ENCODE measurements around the gene KCNJ6.

The KCNJ6 gene

GRCh38 chr21:37710546-37711285 is 205.5 kb downstream of the KCNJ6 start:
- no peaks in the 10 kb centered on the region for H3K36me3 ChIP-seq (ENCODE audit: insufficient read depth, low read depth, low read length)
- no peaks in the 10 kb centered on the region for H3K27me3 ChIP-seq (ENCODE audit: insufficient read depth, low read length)
- H3K4me1 ChIP-seq (ENCODE audit: insufficient read depth, low read length), result no peaks in the 10 kb centered on the region
- no peaks in the 10 kb centered on the region for H3K9me3 ChIP-seq (ENCODE audit: insufficient read depth, low read depth, low read length)
- H3K27ac ChIP-seq (ENCODE audit: low read length), result no peak overlapping the region
- no peak overlapping the region for H3K4me3 ChIP-seq (ENCODE audit: low read length)
- H3K9ac ChIP-seq (ENCODE audit: low read depth, low read length), result no peak overlapping the region

GRCh38 chr21:37704751-37705150 is 211.5 kb downstream of the KCNJ6 start:
- H3K27ac ChIP-seq (ENCODE audit: low read length), result no peak overlapping the region
- H3K4me3 ChIP-seq (ENCODE audit: low read length), result no peak overlapping the region
- H3K27me3 ChIP-seq (ENCODE audit: insufficient read depth, low read length), result peaks cover 6% of the 10 kb centered on the region; the same call in 1 of the 2 replicates
- no peaks in the 10 kb centered on the region for H3K4me1 ChIP-seq (ENCODE audit: insufficient read depth, low read length)
- no peaks in the 10 kb centered on the region for H3K9me3 ChIP-seq (ENCODE audit: insufficient read depth, low read depth, low read length)
- no peaks in the 10 kb centered on the region for H3K36me3 ChIP-seq (ENCODE audit: insufficient read depth, low read depth, low read length)
- H3K9ac ChIP-seq (ENCODE audit: low read depth, low read length), result no peak overlapping the region

- H3K27ac ChIP-seq (ENCODE audit: low read length), result no peak overlapping the region
- no peak overlapping the region for H3K4me3 ChIP-seq (ENCODE audit: low read length)
- H3K27me3 ChIP-seq (ENCODE audit: insufficient read depth, low read length), result peaks cover 6% of the 10 kb centered on the region; the same call in 1 of the 2 replicates
- H3K4me1 ChIP-seq (ENCODE audit: insufficient read depth, low read length), result no peaks in the 10 kb centered on the region
- no peaks in the 10 kb centered on the region for H3K9me3 ChIP-seq (ENCODE audit: insufficient read depth, low read depth, low read length)
- H3K36me3 ChIP-seq (ENCODE audit: insufficient read depth, low read depth, low read length), result no peaks in the 10 kb centered on the region
- H3K9ac ChIP-seq (ENCODE audit: low read depth, low read length), result no peak overlapping the region
Measured at GRCh38 chr21:37702241-37702640, 214.0 kb downstream of the KCNJ6 start.

DNA sequence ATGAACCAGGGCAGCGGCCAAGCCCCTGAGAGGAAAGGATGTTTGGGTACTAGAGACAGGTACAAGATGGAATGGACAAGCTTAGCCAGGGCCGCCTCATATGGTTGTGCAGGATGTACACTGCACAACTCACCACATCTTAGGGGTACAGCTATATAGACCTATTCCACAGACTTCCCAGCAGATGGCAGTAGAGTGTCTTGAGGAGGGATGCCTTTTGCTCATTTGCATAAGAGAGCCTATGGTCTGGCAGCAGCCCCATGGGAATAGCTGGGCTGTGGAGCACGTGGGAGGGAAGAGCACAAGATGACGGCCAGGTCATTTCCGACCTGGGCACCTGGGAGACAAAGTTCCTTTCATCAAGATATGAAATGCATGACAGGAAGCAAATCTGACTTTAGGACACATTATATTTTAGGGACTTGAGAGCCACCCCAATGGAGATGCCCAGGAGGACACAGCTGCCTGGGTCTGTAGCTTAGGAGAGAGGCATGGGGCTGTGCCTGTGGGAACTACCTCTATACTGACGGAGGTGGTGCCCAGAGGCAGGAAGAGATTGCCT is 215.5 kb downstream of the KCNJ6 start:
- Histone ChIP-seq H3K27ac (ENCODE audit: low read length) (no peak overlapping the region), H3K4me3 (ENCODE audit: low read length) (no peak overlapping the region), H3K9me3 (ENCODE audit: insufficient read depth, low read depth, low read length) (no peaks in the 10 kb centered on the region), H3K4me1 (ENCODE audit: insufficient read depth, low read length) (no peaks in the 10 kb centered on the region), H3K27me3 (ENCODE audit: insufficient read depth, low read length) (peaks cover 6% of the 10 kb centered on the region; the same call in 1 of the 2 replicates), H3K36me3 (ENCODE audit: insufficient read depth, low read depth, low read length) (no peaks in the 10 kb centered on the region), H3K9ac (ENCODE audit: low read depth, low read length) (no peak overlapping the region)

DNA sequence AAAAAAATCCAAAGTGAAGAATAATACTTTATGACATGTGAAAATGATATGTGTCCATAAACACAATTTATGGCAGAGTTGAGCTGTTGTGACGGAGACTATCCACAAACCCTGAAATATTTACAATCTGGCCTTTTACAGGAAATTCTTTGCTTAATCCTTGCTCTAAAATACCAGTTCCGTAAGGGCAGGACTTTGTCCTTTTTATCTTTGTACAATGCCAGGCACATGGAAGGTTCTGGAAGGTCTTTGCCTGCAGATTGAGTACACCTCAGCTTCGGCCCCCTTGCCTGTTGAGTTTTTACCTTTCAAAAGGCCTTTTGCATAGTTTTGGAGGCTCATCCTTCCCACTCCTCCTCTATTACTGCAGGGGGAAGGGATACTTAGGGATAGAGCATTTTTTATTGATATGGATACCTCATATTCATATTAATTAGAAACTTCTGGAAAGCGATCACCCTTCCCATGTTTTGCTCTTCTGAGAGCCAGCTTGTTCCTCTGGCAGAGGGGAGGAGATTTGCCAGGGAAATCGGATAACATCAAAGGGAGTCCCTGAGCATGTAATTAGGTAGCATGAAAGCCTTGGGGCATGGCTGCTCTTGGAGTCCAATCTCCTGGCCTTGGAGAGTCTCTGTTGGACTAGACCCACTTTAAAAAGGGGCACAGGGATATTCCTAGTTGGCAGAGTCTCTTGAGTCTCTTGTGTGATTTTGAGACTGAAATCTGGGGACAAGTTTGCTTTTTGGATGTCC is 217.1 kb downstream of the KCNJ6 start:
- H3K36me3 ChIP-seq (ENCODE audit: insufficient read depth, low read depth, low read length), result no peaks in the 10 kb centered on the region
- no peaks in the 10 kb centered on the region for H3K9me3 ChIP-seq (ENCODE audit: insufficient read depth, low read depth, low read length)
- H3K27ac ChIP-seq (ENCODE audit: low read length), result no peak overlapping the region
- H3K9ac ChIP-seq (ENCODE audit: low read depth, low read length), result no peak overlapping the region
- no peak overlapping the region for H3K4me3 ChIP-seq (ENCODE audit: low read length)
- H3K4me1 ChIP-seq (ENCODE audit: insufficient read depth, low read length), result no peaks in the 10 kb centered on the region
- peaks cover 6% of the 10 kb centered on the region; the same call in 1 of the 2 replicates for H3K27me3 ChIP-seq (ENCODE audit: insufficient read depth, low read length)

DNA sequence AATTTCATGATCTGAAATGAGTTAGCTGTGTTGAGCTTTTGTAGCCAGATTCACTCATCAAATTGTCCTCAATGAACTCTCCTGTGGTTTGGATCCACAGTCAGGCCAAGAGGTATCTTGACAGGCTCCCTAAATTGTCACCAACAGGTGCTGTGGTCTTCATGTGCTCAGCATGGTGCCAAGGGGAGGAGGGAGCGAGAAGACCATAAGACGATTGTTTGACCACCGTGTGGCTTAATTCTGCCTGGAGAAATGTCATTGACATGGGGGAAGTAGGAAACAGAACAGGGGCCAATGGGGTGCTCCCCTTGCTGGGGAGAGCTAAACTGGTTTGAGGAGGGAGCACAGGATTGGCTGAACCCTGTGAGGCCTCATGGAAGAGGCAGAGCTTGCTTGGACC is 219.3 kb downstream of the KCNJ6 start:
- H3K4me3 ChIP-seq (ENCODE audit: low read length), result no peak overlapping the region
- H3K9ac ChIP-seq (ENCODE audit: low read depth, low read length), result no peak overlapping the region
- no peak overlapping the region for H3K27ac ChIP-seq (ENCODE audit: low read length)
- no peaks in the 10 kb centered on the region for H3K4me1 ChIP-seq (ENCODE audit: insufficient read depth, low read length)
- peaks cover 6% of the 10 kb centered on the region; the same call in 1 of the 2 replicates for H3K27me3 ChIP-seq (ENCODE audit: insufficient read depth, low read length)
- H3K36me3 ChIP-seq (ENCODE audit: insufficient read depth, low read depth, low read length), result no peaks in the 10 kb centered on the region
- H3K9me3 ChIP-seq (ENCODE audit: insufficient read depth, low read depth, low read length), result no peaks in the 10 kb centered on the region

DNA sequence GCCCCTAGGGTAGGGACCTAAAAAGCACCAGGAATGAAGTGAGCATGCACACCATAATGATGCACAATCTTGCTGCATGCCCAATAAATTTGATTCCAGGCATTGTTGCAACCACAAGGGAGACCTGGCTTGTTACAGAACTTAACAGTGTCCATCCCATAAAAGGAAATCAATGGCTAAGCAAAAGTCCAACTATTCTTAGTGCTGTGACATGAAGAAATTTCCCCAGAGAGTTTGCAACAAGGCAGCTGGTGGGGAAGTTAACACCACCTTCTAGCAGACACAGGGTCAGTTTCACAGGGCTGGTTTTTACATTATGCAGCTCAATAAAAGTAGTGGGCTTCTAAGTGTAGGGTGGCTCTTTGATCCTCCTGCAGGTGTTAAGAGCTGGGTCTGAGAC is 221.1 kb downstream of the KCNJ6 start:
- no peak overlapping the region for H3K4me3 ChIP-seq (ENCODE audit: low read length)
- H3K27me3 ChIP-seq (ENCODE audit: insufficient read depth, low read length), result no peaks in the 10 kb centered on the region
- H3K9ac ChIP-seq (ENCODE audit: low read depth, low read length), result no peak overlapping the region
- H3K27ac ChIP-seq (ENCODE audit: low read length), result no peak overlapping the region
- no peaks in the 10 kb centered on the region for H3K9me3 ChIP-seq (ENCODE audit: insufficient read depth, low read depth, low read length)
- no peaks in the 10 kb centered on the region for H3K36me3 ChIP-seq (ENCODE audit: insufficient read depth, low read depth, low read length)
- H3K4me1 ChIP-seq (ENCODE audit: insufficient read depth, low read length), result no peaks in the 10 kb centered on the region

GRCh38 chr21:37688952-37689659 is 227.2 kb downstream of the KCNJ6 start:
- Histone ChIP-seq H3K27ac (ENCODE audit: low read length) (no peak overlapping the region), H3K36me3 (ENCODE audit: insufficient read depth, low read depth, low read length) (no peaks in the 10 kb centered on the region), H3K4me3 (ENCODE audit: low read length) (no peak overlapping the region), H3K9ac (ENCODE audit: low read depth, low read length) (no peak overlapping the region), H3K4me1 (ENCODE audit: insufficient read depth, low read length) (no peaks in the 10 kb centered on the region), H3K9me3 (ENCODE audit: insufficient read depth, low read depth, low read length) (no peaks in the 10 kb centered on the region), H3K27me3 (ENCODE audit: insufficient read depth, low read length) (no peaks in the 10 kb centered on the region)

GRCh38 chr21:37686991-37687810 is 229.1 kb downstream of the KCNJ6 start:
- Histone ChIP-seq H3K4me1 (ENCODE audit: insufficient read depth, low read length) (peaks cover 10% of the 10 kb centered on the region; the same call in 1 of the 2 replicates), H3K36me3 (ENCODE audit: insufficient read depth, low read depth, low read length) (no peaks in the 10 kb centered on the region), H3K27ac (ENCODE audit: low read length) (no peak overlapping the region)

GRCh38 chr21:37684547-37684946 is 231.7 kb downstream of the KCNJ6 start:
- Histone ChIP-seq H3K9ac (ENCODE audit: low read depth, low read length) (no peak overlapping the region), H3K27ac (ENCODE audit: low read length) (no peak overlapping the region), H3K27me3 (ENCODE audit: insufficient read depth, low read length) (no peaks in the 10 kb centered on the region), H3K36me3 (ENCODE audit: insufficient read depth, low read depth, low read length) (no peaks in the 10 kb centered on the region), H3K9me3 (ENCODE audit: insufficient read depth, low read depth, low read length) (no peaks in the 10 kb centered on the region), H3K4me1 (ENCODE audit: insufficient read depth, low read length) (peaks cover 10% of the 10 kb centered on the region; the same call in 1 of the 2 replicates), H3K4me3 (ENCODE audit: low read length) (no peak overlapping the region)

More at GRCh38 chr21:37686991-37687810, 229.1 kb downstream of the KCNJ6 start:
- Histone ChIP-seq H3K4me3 (ENCODE audit: low read length) (no peak overlapping the region), H3K9me3 (ENCODE audit: insufficient read depth, low read depth, low read length) (no peaks in the 10 kb centered on the region), H3K27me3 (ENCODE audit: insufficient read depth, low read length) (no peaks in the 10 kb centered on the region), H3K9ac (ENCODE audit: low read depth, low read length) (no peak overlapping the region)

DNA sequence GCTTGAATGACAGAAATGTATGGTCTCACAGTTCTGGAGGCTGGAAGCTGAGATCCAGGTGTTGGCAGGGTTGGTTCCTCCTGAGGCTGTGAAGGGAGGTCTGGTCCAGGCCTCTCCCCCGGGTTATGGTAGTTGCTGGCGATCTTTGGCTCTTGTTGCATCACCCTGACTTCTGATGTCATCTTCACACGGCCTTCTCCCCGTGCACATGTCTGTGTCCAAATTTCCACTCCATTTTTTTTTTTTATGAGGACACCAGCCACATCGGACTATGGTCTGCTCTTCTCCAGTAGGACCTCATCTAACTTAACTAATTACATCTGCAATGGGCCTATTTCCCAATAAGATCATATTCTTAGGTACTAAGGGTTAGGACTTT is 232.2 kb downstream of the KCNJ6 start:
- Histone ChIP-seq H3K27ac (ENCODE audit: low read length) (no peak overlapping the region), H3K4me1 (ENCODE audit: insufficient read depth, low read length) (peaks cover 10% of the 10 kb centered on the region; the same call in 1 of the 2 replicates), H3K9ac (ENCODE audit: low read depth, low read length) (no peak overlapping the region), H3K9me3 (ENCODE audit: insufficient read depth, low read depth, low read length) (peaks cover 1% of the 10 kb centered on the region; the same call in 1 of the 2 replicates), H3K27me3 (ENCODE audit: insufficient read depth, low read length) (no peaks in the 10 kb centered on the region), H3K36me3 (ENCODE audit: insufficient read depth, low read depth, low read length) (no peaks in the 10 kb centered on the region), H3K4me3 (ENCODE audit: low read length) (no peak overlapping the region)

All from iPS-20b (cell line).